H9 (cell line): ENCODE data around the gene SORBS1. TPM values are rescaled to one million over a fixed set of nuclear protein-coding genes. Genes with fewer than 3 reads are reported as not detected.
"Not testable (repeated sequence)": the region's sequence is repeated elsewhere in the genome, so short reads cannot be mapped to it uniquely, and the experiment has no call there.

ENCODE experiments used
- DNase-seq: peaks from one replicate; pipeline ENCODE4 v3.0.0-alpha.2; 2017
- H2AFZ ChIP-seq: one replicate; pipeline ENCODE4 v1.6.1; 2013; ENCODE audit warnings: mild to moderate bottlenecking, low read length, control low read depth, moderate library complexity
- H2AK5ac ChIP-seq: 2 replicates; pipeline ENCODE4 v1.6.1; 2013; ENCODE audit warnings: low read length, control low read depth, mixed read lengths; ENCODE audit not compliant: insufficient read length
- H2BK120ac ChIP-seq: one replicate; pipeline ENCODE4 v1.6.1; 2013; ENCODE audit warnings: low read depth, mild to moderate bottlenecking, low read length, control low read depth, inconsistent platforms; ENCODE audit not compliant: poor library complexity, severe bottlenecking
- H2BK12ac ChIP-seq: 2 replicates; pipeline ENCODE4 v1.6.1; 2013; ENCODE audit warnings: low read length, control low read depth, mixed read lengths, low read depth; ENCODE audit not compliant: insufficient read length
- H2BK15ac ChIP-seq: 2 replicates; pipeline ENCODE4 v1.6.1; 2013; ENCODE audit warnings: low read depth, low read length, control low read depth
- H2BK20ac ChIP-seq: one replicate; pipeline ENCODE4 v1.6.1; 2013; ENCODE audit warnings: low read depth, mild to moderate bottlenecking, low read length, control low read depth, inconsistent platforms; ENCODE audit not compliant: poor library complexity, severe bottlenecking
- H2BK5ac ChIP-seq: 2 replicates; pipeline ENCODE4 v1.6.1; 2013; ENCODE audit warnings: low read length, control low read depth, mixed read lengths; ENCODE audit not compliant: insufficient read length
- H3K14ac ChIP-seq: 2 replicates; pipeline ENCODE4 v1.6.1; 2013; ENCODE audit warnings: low read length, control low read depth; ENCODE audit not compliant: insufficient read depth
- H3K18ac ChIP-seq: 2 replicates; pipeline ENCODE4 v1.6.1; 2013; ENCODE audit warnings: low read depth, mild to moderate bottlenecking, mixed read lengths, low read length, control low read depth; ENCODE audit not compliant: insufficient read length
- H3K23ac ChIP-seq: 2 replicates; pipeline ENCODE4 v1.6.1; 2013; ENCODE audit warnings: low read length, control low read depth, mixed read lengths, low read depth; ENCODE audit not compliant: insufficient read length
- H3K23me2 ChIP-seq: 2 replicates; pipeline ENCODE4 v1.6.1; 2013; ENCODE audit warnings: low read depth, mild to moderate bottlenecking, mixed read lengths, low read length, control low read depth; ENCODE audit not compliant: insufficient read length, poor library complexity, severe bottlenecking
- H3K27ac ChIP-seq: 2 replicates; pipeline ENCODE4 v1.5.1; 2013; ENCODE audit warnings: low read length, control low read depth, mixed read lengths, low read depth; ENCODE audit not compliant: insufficient read length
- H3K27me3 ChIP-seq: 2 replicates; pipeline ENCODE4 v1.6.1; 2013; ENCODE audit warnings: low read length, control low read depth, inconsistent platforms; ENCODE audit not compliant: insufficient read depth
- H3K4ac ChIP-seq: 2 replicates; pipeline ENCODE4 v1.6.1; 2013; ENCODE audit warnings: low read depth, mild to moderate bottlenecking, control low read depth, inconsistent platforms, low read length, moderate library complexity
- H3K4me1 ChIP-seq: 2 replicates; pipeline ENCODE4 v1.6.1; 2013; ENCODE audit warnings: low read length, control low read depth, inconsistent platforms; ENCODE audit not compliant: insufficient read depth
- H3K4me2 ChIP-seq: 2 replicates; pipeline ENCODE4 v1.6.1; 2013; ENCODE audit warnings: low read length, control low read depth, mixed read lengths; ENCODE audit not compliant: insufficient read length, insufficient read depth
- H3K56ac ChIP-seq: 2 replicates; pipeline ENCODE4 v1.6.1; 2013; ENCODE audit warnings: low read depth, mild to moderate bottlenecking, mixed read lengths, low read length, control low read depth; ENCODE audit not compliant: insufficient read length
- H3K79me1 ChIP-seq: 2 replicates; pipeline ENCODE4 v1.6.1; 2013; ENCODE audit warnings: low read depth, mild to moderate bottlenecking, moderate library complexity, low read length, control low read depth, inconsistent platforms; ENCODE audit not compliant: insufficient read depth, poor library complexity, severe bottlenecking
- H3K79me2 ChIP-seq: 2 replicates; pipeline ENCODE4 v1.6.1; 2013; ENCODE audit warnings: low read length, control low read depth, inconsistent platforms; ENCODE audit not compliant: insufficient read depth
- H3K9ac ChIP-seq: 2 replicates; pipeline ENCODE4 v1.6.1; 2013; ENCODE audit warnings: low read length, control low read depth, mixed read lengths; ENCODE audit not compliant: insufficient read length; ENCODE audit errors: extremely low read depth
- H3K9me3 ChIP-seq: one replicate; pipeline ENCODE4 v1.6.1; 2013; ENCODE audit warnings: low read depth, low read length, inconsistent platforms; ENCODE audit not compliant: control insufficient read depth
- H3T11ph ChIP-seq: one replicate; pipeline ENCODE4 v1.6.1; 2013; ENCODE audit warnings: mild to moderate bottlenecking, low read length, control low read depth, inconsistent platforms
- H4K20me1 ChIP-seq: one replicate; pipeline ENCODE4 v1.6.1; 2013; ENCODE audit not compliant: control insufficient read depth, insufficient read length, insufficient read depth
- H4K5ac ChIP-seq: 2 replicates; pipeline ENCODE4 v1.6.1; 2013; ENCODE audit warnings: low read depth, mild to moderate bottlenecking, mixed read lengths, low read length, control low read depth; ENCODE audit not compliant: insufficient read length
- H4K8ac ChIP-seq: replicated peaks from 2 replicates; pipeline ENCODE4 v1.6.1; 2013; ENCODE audit warnings: low read length, control low read depth, mixed read lengths, low read depth; ENCODE audit not compliant: insufficient read length
- H4K91ac ChIP-seq: 2 replicates; pipeline ENCODE4 v1.6.1; 2013; ENCODE audit warnings: low read depth, mild to moderate bottlenecking, moderate library complexity, mixed read lengths, low read length, control low read depth; ENCODE audit not compliant: insufficient read length
- H3K27ac Mint-ChIP-seq, 3 experiments: 2 replicates in 2 of 3; 3 replicates in 1 of 3; pipeline ENCODE4 v1.8.0; 2020 to 2021; ENCODE audit warnings: mixed read lengths in 3 of 3, mild to moderate bottlenecking in 1 of 3, moderate library complexity in 1 of 3
- H3K27me3 Mint-ChIP-seq: 2 replicates; pipeline ENCODE4 v1.8.0; 2021; ENCODE audit warnings: low read depth, mild to moderate bottlenecking, moderate library complexity, mixed read lengths
- H3K36me3 Mint-ChIP-seq, 3 experiments: 2 replicates in 2 of 3; 3 replicates in 1 of 3; pipeline ENCODE4 v1.8.0; 2020 to 2021; ENCODE audit warnings: low read depth in 3 of 3, mixed read lengths in 3 of 3; ENCODE audit not compliant: insufficient read depth in 1 of 3
- H3K4me1 Mint-ChIP-seq, 2 experiments: 2 replicates each; pipeline ENCODE4 v1.8.0; 2020; ENCODE audit warnings: mixed read lengths in 2 of 2
- H3K4me3 Mint-ChIP-seq, 2 experiments: 2 replicates in 1 of 2; 3 replicates in 1 of 2; pipeline ENCODE4 v1.8.0; 2020 to 2021; ENCODE audit warnings: mild to moderate bottlenecking in 2 of 2, mixed read lengths in 2 of 2, moderate library complexity in 1 of 2
- H3K9me3 Mint-ChIP-seq, 2 experiments: 2 replicates in 1 of 2; 3 replicates in 1 of 2; pipeline ENCODE4 v1.8.0; 2020; ENCODE audit warnings: mild to moderate bottlenecking in 2 of 2, mixed read lengths in 2 of 2, moderate library complexity in 1 of 2
- WGBS: extraction: QIAGEN DNeasy Blood & Tissue Kit; methylation state at CpG from one replicate; pipeline ENCODE4 v1.1.7; 2013; ENCODE audit warnings: missing lambda C conversion rate, low lambda C conversion rate, mixed read lengths; ENCODE audit not compliant: insufficient read length; ENCODE audit errors: extremely low coverage; 5-methylcytosine and 5-hydroxymethylcytosine counted together
- total RNA-seq: library from RNA; stranded (reverse); gene quantifications from 2 replicates; pipeline ENCODE4 v1.2.1, GENCODE V29; 2021
- TF ChIP-seq, protein P1 (sequence below): fragments of 200-600 bp; sonication (generic); conservative IDR thresholded peaks from 3 replicates; pipeline ENCODE4 v1.8.0; 2021; ENCODE audit warnings: antibody characterized with exemption, mild to moderate bottlenecking

Gene SORBS1
- total RNA-seq, 1 experiment from 2014 or later: 24.3 TPM

DNA sequence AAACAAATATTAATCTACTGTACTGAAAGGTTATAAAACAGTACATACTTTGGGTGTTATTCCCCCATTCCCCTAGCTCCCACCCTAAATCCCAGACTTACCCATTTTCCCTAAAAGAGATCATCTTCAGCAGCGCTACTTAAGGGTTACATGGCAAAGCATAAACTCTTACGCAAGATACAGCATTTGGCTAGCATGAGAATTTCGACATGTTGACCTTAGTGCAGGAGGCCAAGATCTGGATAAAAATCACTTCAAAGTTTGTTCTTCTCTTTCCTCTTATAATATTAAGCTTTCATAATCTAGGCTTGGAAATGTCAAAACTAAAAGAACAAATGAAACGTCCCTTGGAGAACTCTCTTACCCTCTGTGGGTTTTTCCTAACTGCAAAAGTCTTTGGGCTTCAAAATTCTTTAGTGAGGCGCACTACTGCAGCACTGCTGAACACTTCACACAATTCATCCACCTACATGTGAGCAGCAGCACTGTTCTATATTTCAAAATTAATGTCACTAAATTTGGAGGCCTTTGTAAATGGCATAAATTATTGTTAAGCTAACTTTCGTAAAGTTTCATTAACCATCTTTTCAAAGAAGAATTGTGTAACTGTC, 210.8 kb downstream of the SORBS1 start:
- H3K18ac ChIP-seq: no peak overlapping the region
- H2BK15ac ChIP-seq: no peak overlapping the region
- TF ChIP-seq, protein P1, sequence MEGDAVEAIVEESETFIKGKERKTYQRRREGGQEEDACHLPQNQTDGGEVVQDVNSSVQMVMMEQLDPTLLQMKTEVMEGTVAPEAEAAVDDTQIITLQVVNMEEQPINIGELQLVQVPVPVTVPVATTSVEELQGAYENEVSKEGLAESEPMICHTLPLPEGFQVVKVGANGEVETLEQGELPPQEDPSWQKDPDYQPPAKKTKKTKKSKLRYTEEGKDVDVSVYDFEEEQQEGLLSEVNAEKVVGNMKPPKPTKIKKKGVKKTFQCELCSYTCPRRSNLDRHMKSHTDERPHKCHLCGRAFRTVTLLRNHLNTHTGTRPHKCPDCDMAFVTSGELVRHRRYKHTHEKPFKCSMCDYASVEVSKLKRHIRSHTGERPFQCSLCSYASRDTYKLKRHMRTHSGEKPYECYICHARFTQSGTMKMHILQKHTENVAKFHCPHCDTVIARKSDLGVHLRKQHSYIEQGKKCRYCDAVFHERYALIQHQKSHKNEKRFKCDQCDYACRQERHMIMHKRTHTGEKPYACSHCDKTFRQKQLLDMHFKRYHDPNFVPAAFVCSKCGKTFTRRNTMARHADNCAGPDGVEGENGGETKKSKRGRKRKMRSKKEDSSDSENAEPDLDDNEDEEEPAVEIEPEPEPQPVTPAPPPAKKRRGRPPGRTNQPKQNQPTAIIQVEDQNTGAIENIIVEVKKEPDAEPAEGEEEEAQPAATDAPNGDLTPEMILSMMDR: no peak
- H3K23ac ChIP-seq: no peak overlapping the region
- H3K79me1 ChIP-seq: no peaks in the 10 kb centered on the region
- H3K4ac ChIP-seq: no peak overlapping the region
- no peaks in the 10 kb centered on the region for H3K27me3 ChIP-seq
- H2BK20ac ChIP-seq: no peak overlapping the region
- no peak overlapping the region for H2AFZ ChIP-seq
- H2BK120ac ChIP-seq: no peak overlapping the region
- no peak overlapping the region for H4K8ac ChIP-seq
- no peak overlapping the region for H4K91ac ChIP-seq
- no peak overlapping the region for H2AK5ac ChIP-seq
- H2BK5ac ChIP-seq: no peak overlapping the region
- H3K4me2 ChIP-seq: no peak overlapping the region
- no peak overlapping the region for H3K27ac ChIP-seq
- no peak overlapping the region for H2BK12ac ChIP-seq
- no CpG with 5 or more reads among the region's 6 CpGs for WGBS
- DNase-seq: no peak
- no peak overlapping the region for H3K9ac ChIP-seq
- peaks cover 0 to 8% (median 0%) of the 10 kb centered on the region in 3 experiments; a peak in 3 of 7 replicates for H3K36me3 Mint-ChIP-seq
- H3K4me3 Mint-ChIP-seq: no peak overlapping the region
- no peak overlapping the region for H3K27ac Mint-ChIP-seq
- no peak overlapping the region for H3K14ac ChIP-seq
- H4K20me1 ChIP-seq: no peaks in the 10 kb centered on the region
- no peaks in the 10 kb centered on the region for H3K27me3 Mint-ChIP-seq
- H4K5ac ChIP-seq: no peak overlapping the region
- no peaks in the 10 kb centered on the region for H3K9me3 Mint-ChIP-seq
- no peak overlapping the region for H3K56ac ChIP-seq
- no peak overlapping the region for H3T11ph ChIP-seq
- H3K4me1 ChIP-seq: no peaks in the 10 kb centered on the region
- no peaks in the 10 kb centered on the region for H3K9me3 ChIP-seq
- no peaks in the 10 kb centered on the region for H3K23me2 ChIP-seq
- no peaks in the 10 kb centered on the region for H3K79me2 ChIP-seq
- H3K4me1 Mint-ChIP-seq: peaks cover 11 to 12% of the 10 kb centered on the region in 2 experiments

DNA sequence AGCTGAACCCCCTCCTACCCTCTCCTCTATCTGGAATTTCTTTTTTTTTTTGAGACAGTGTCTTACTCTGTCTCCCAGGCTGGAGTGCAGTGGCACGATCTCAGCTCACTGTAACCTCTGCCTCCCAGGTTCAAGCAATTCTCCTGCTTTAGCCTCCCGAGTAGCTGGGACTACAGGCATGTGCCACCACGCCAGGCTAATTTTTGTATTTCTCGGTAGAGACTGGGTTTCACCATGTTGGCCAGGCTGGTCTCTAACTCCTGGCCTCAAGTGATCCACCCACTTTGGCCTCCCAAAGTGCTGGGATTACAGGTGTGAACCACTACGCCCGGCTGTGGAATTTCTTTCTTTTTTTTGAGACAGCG, 213.8 kb downstream of the SORBS1 start:
- not testable (repeated sequence) for H3K23ac ChIP-seq, H3K4me1 ChIP-seq, H3K36me3 Mint-ChIP-seq, H3K27me3 Mint-ChIP-seq, H3K14ac ChIP-seq, H3K27ac ChIP-seq, H2AK5ac ChIP-seq, H4K91ac ChIP-seq, H3K56ac ChIP-seq, H2BK120ac ChIP-seq, H3K4me2 ChIP-seq, H3K79me1 ChIP-seq, H4K8ac ChIP-seq, H3K9me3 Mint-ChIP-seq, H3K18ac ChIP-seq, H2AFZ ChIP-seq, H3K23me2 ChIP-seq, H2BK20ac ChIP-seq, H4K20me1 ChIP-seq, DNase-seq, H2BK12ac ChIP-seq, H3K79me2 ChIP-seq, H3K27me3 ChIP-seq, H3K4me3 Mint-ChIP-seq, H3K4ac ChIP-seq, H3K9me3 ChIP-seq, H2BK5ac ChIP-seq, H4K5ac ChIP-seq, H2BK15ac ChIP-seq, H3T11ph ChIP-seq, H3K9ac ChIP-seq
- peaks cover 18 to 20% of the 10 kb centered on the region in 2 experiments for H3K4me1 Mint-ChIP-seq
- whole genome bisulfite sequencing: no CpG with 5 or more reads among the region's 7 CpGs
- H3K27ac Mint-ChIP-seq: peak overlapping the region in 1 of 3 experiments; percentile 52; a peak in 1 of 7 replicates
